Ishikawa (cell line): ENCODE results near the gene GH1.

ENCODE experiments used
- CEBPB ChIP-seq: IDR thresholded peaks from 2 replicates; pipeline ENCODE4 v1.6.1; 2012
- CREB1 ChIP-seq: IDR thresholded peaks from 2 replicates; pipeline ENCODE4 v1.6.1; 2012; ENCODE audit warnings: low read depth
- EGR1 ChIP-seq: IDR thresholded peaks from 2 replicates; pipeline ENCODE4 v1.6.1; 2012
- EP300 ChIP-seq: IDR thresholded peaks from 2 replicates; pipeline ENCODE4 v1.6.1; 2012; ENCODE audit warnings: borderline replicate concordance
- FOXM1 ChIP-seq: IDR thresholded peaks from 2 replicates; pipeline ENCODE4 v1.6.1; 2012; ENCODE audit warnings: low read depth, borderline replicate concordance
- MAX ChIP-seq: IDR thresholded peaks from 2 replicates; pipeline ENCODE4 v1.6.1; 2012
- RAD21 ChIP-seq: IDR thresholded peaks from 2 replicates; pipeline ENCODE4 v1.6.1; 2012; ENCODE audit warnings: low read depth
- REST ChIP-seq: IDR thresholded peaks from 2 replicates; pipeline ENCODE4 v1.6.1; 2012; ENCODE audit warnings: low read depth, mild to moderate bottlenecking
- TAF1 ChIP-seq: IDR thresholded peaks from 2 replicates; pipeline ENCODE4 v1.6.1; 2012; ENCODE audit warnings: low read depth, mild to moderate bottlenecking
- TEAD4 ChIP-seq: IDR thresholded peaks from 2 replicates; pipeline ENCODE4 v1.6.1; 2012
- YY1 ChIP-seq: IDR thresholded peaks from 2 replicates; pipeline ENCODE4 v1.6.1; 2012; ENCODE audit warnings: low read depth
- ZBTB7A ChIP-seq: IDR thresholded peaks from 2 replicates; pipeline ENCODE4 v1.6.1; 2012; ENCODE audit warnings: low read depth

- TF ChIP-seq YY1 (no peak), TAF1 (no peak), EGR1 (no peak), MAX (no peak), RAD21 (no peak), FOXM1 (no peak), TEAD4 (no peak), REST (no peak), EP300 (no peak), CREB1 (no peak), CEBPB (no peak), ZBTB7A (no peak)
Measured at GRCh38 chr17:63930951-63931575, 12.4 kb upstream of the GH1 start.
